HEK293 (cell line): ENCODE results near the gene RHBDF2.

Experiments
- BCL11A ChIP-seq: fragments of 450-650 bp; formaldehyde crosslinking; IDR thresholded peaks from 2 replicates; pipeline ENCODE4 v1.5.1; 2016; ENCODE audit warnings: low read depth, missing biosample characterization, missing genetic modification characterization
- CTCF ChIP-seq: fragments of 450-650 bp; formaldehyde crosslinking; IDR thresholded peaks from 2 replicates; pipeline ENCODE4 v1.5.1; 2016; ENCODE audit warnings: missing biosample characterization, missing genetic modification characterization
- EGR2 ChIP-seq: fragments of 450-650 bp; formaldehyde crosslinking; IDR thresholded peaks from 2 replicates; pipeline ENCODE4 v1.5.1; 2016; ENCODE audit warnings: low read depth, missing biosample characterization, missing genetic modification characterization
- KLF1 ChIP-seq: fragments of 450-650 bp; formaldehyde crosslinking; IDR thresholded peaks from 2 replicates; pipeline ENCODE4 v1.5.1; 2016; ENCODE audit warnings: missing biosample characterization, missing genetic modification characterization
- PRDM2 ChIP-seq: fragments of 450-650 bp; formaldehyde crosslinking; IDR thresholded peaks from 2 replicates; pipeline ENCODE4 v1.5.1; 2016; ENCODE audit warnings: missing biosample characterization, missing genetic modification characterization, borderline replicate concordance
- SP2 ChIP-seq: fragments of 450-650 bp; formaldehyde crosslinking; IDR thresholded peaks from 2 replicates; pipeline ENCODE4 v1.5.1; 2016; ENCODE audit warnings: missing biosample characterization, missing genetic modification characterization
- TRIM28 ChIP-seq: IDR thresholded peaks from 2 replicates; pipeline ENCODE4 v1.6.1; 2011; ENCODE audit warnings: low read length, control low read depth, borderline replicate concordance
- YY2 ChIP-seq: fragments of 450-650 bp; formaldehyde crosslinking; IDR thresholded peaks from 2 replicates; pipeline ENCODE4 v1.5.1; 2016; ENCODE audit warnings: missing biosample characterization, missing genetic modification characterization
- ZBTB48 ChIP-seq: fragments of 450-650 bp; formaldehyde crosslinking; IDR thresholded peaks from 2 replicates; pipeline ENCODE4 v1.5.1; 2016; ENCODE audit warnings: missing biosample characterization, missing genetic modification characterization
- ZEB2 ChIP-seq: fragments of 450-650 bp; formaldehyde crosslinking; IDR thresholded peaks from 2 replicates; pipeline ENCODE4 v1.5.1; 2016; ENCODE audit warnings: missing biosample characterization, missing genetic modification characterization
- ZIC2 ChIP-seq: fragments of 450-650 bp; formaldehyde crosslinking; IDR thresholded peaks from 2 replicates; pipeline ENCODE4 v1.5.1; 2016; ENCODE audit warnings: missing biosample characterization, missing genetic modification characterization
- ZNF292 ChIP-seq: fragments of 450-650 bp; formaldehyde crosslinking; IDR thresholded peaks from 2 replicates; pipeline ENCODE4 v1.5.1; 2016; ENCODE audit warnings: low read depth, missing biosample characterization, missing genetic modification characterization, borderline replicate concordance
- ZNF398 ChIP-seq: fragments of 450-650 bp; formaldehyde crosslinking; IDR thresholded peaks from 2 replicates; pipeline ENCODE4 v1.5.1; 2017; ENCODE audit warnings: missing biosample characterization, missing genetic modification characterization
- ZNF426 ChIP-seq: fragments of 450-650 bp; formaldehyde crosslinking; IDR thresholded peaks from 2 replicates; pipeline ENCODE4 v1.5.1; 2017; ENCODE audit warnings: missing biosample characterization, missing genetic modification characterization, mild to moderate bottlenecking, inconsistent platforms, moderate library complexity
- ZNF560 ChIP-seq: fragments of 450-650 bp; formaldehyde crosslinking; IDR thresholded peaks from 2 replicates; pipeline ENCODE4 v1.5.1; 2017; ENCODE audit warnings: missing biosample characterization, missing genetic modification characterization, borderline replicate concordance
- ZNF596 ChIP-seq: fragments of 450-650 bp; IDR thresholded peaks from 2 replicates; pipeline ENCODE4 v1.5.0; 2018; ENCODE audit warnings: missing biosample characterization, mild to moderate bottlenecking, missing genetic modification characterization, moderate library complexity
- ZNF600 ChIP-seq: fragments of 450-650 bp; formaldehyde crosslinking; IDR thresholded peaks from 2 replicates; pipeline ENCODE4 v1.5.1; 2016; ENCODE audit warnings: missing biosample characterization, missing genetic modification characterization
- ZNF629 ChIP-seq: fragments of 450-650 bp; formaldehyde crosslinking; IDR thresholded peaks from 2 replicates; pipeline ENCODE4 v1.5.1; 2017; ENCODE audit warnings: missing biosample characterization, missing genetic modification characterization
- ZNF670 ChIP-seq: fragments of 450-650 bp; formaldehyde crosslinking; IDR thresholded peaks from 2 replicates; pipeline ENCODE4 v1.5.1; 2016; ENCODE audit warnings: missing biosample characterization, missing genetic modification characterization, low read depth
- ZNF707 ChIP-seq: fragments of 450-650 bp; formaldehyde crosslinking; IDR thresholded peaks from 2 replicates; pipeline ENCODE4 v1.5.1; 2016; ENCODE audit warnings: missing biosample characterization, missing genetic modification characterization
- ZNF76 ChIP-seq: fragments of 450-650 bp; formaldehyde crosslinking; IDR thresholded peaks from 2 replicates; pipeline ENCODE4; 2016; ENCODE audit warnings: low read depth, missing biosample characterization, missing genetic modification characterization, borderline replicate concordance
- ZNF792 ChIP-seq: fragments of 450-650 bp; formaldehyde crosslinking; IDR thresholded peaks from 2 replicates; pipeline ENCODE4 v1.5.1; 2016; ENCODE audit warnings: missing biosample characterization, missing genetic modification characterization

RHBDF2 gene

GRCh38 chr17:76540381-76541300 is 39.4 kb upstream of the RHBDF2 start (continued):
- peak; percentile 79 for TF ChIP-seq ZNF629 (tag by site-specific recombination)
- 0 out of 2 replicates have a peak, but pooled peaks have one; percentile 45 for TF ChIP-seq ZNF398
- TF ChIP-seq ZNF76 (tag by site-specific recombination) = no peak
- TF ChIP-seq ZNF292 (tag by site-specific recombination) = no peak
- TF ChIP-seq ZIC2 = peak; percentile 89
- TF ChIP-seq ZNF792 (tag by site-specific recombination) = no peak
- no peak for TF ChIP-seq YY2
- TF ChIP-seq ZNF707 (tag by site-specific recombination) = peak; percentile 78; the same call in 1 of the 2 replicates
- TF ChIP-seq BCL11A (tag by site-specific recombination) = peak; percentile 66; the same call in 1 of the 2 replicates
- TF ChIP-seq ZNF426 (tag by site-specific recombination) = no peak
- TF ChIP-seq ZNF600 (tag by site-specific recombination) = peak; percentile 90
- TF ChIP-seq EGR2 (tag by site-specific recombination) = peak; percentile 65
- peak; percentile 90 for TF ChIP-seq SP2 (tag by site-specific recombination)
- peak; percentile 77; the same call in 1 of the 2 replicates for TF ChIP-seq ZBTB48 (tag by site-specific recombination)
- no peak for TF ChIP-seq ZNF560
- TF ChIP-seq TRIM28 = peak; percentile 83
- no peak for TF ChIP-seq ZNF670 (tag by site-specific recombination)
- peak; percentile 49; the same call in 1 of the 2 replicates for TF ChIP-seq ZEB2 (tag by site-specific recombination)
- peak; percentile 81 for TF ChIP-seq CTCF (tag by site-specific recombination)
- no peak for TF ChIP-seq ZNF596 (tag by site-specific recombination)
- TF ChIP-seq KLF1 (tag by site-specific recombination) = 0 out of 2 replicates have a peak, but pooled peaks have one; percentile 11
- TF ChIP-seq PRDM2 (tag by site-specific recombination) = no peak
- TF ChIP-seq, all 188 proteins: peak for 52
